Measurements from ENCODE around the gene PLAGL2.

DNA sequence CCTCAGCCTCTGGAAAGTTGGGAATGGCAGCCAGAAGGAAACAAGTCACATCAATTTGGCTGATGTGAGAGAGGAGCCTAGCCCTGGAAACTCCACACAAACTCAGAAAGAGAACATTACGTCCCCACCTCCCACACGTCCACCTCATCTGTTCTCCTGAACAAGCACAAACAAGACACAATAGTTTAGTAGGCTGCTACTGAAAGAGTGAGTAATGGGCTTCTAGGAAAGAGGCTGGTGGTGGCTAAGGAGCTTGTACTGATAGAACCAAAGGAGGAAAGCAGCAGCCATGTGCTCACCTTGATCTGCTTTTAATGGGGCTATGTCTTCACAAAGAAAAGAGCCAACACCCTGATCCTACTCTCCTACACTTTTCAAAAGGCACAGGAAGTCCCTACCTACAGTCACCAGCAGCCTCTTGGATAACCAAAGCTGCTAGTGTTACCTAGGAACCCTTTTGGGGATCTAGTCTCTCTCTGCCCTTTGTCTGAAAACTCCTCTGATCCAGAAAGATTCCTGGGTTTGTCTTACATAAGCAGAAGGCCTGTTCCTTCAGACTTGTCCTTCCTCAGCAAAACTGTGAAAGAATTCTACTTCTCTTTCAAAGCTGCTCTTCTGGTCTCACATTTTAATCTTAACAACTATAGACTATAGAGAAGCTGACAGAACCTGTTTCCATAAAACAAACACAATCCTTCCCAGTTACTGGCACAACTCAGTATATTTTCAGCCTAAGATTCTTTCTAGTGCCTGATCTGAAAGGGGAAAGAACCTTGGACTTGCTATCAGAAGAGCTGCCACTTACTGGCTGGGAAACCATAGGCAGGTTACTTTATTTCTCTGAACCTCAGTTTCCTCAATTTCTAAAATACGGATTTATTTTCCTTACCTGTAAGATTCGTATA, 3.1 kb downstream of the PLAGL2 start:
- no peak for TF ChIP-seq POLR2A (IDR thresholded peaks at IDR 0.05; ENCODE audit: low read depth, low read length)
- TF ChIP-seq POLR2AphosphoS5 (IDR thresholded peaks at IDR 0.05; ENCODE audit: low read depth, low read length): peak; percentile 29; the same call in 1 of the 2 replicates
